H9 (cell line): ENCODE data around the gene CRYZ. TPM values are rescaled to one million over a fixed set of nuclear protein-coding genes. Genes with fewer than 3 reads are reported as not detected.

Source experiments
- DNase-seq: peaks from one replicate; pipeline ENCODE4 v3.0.0-alpha.2; 2017
- H2AFZ ChIP-seq: one replicate; pipeline ENCODE4 v1.6.1; 2013; ENCODE audit warnings: mild to moderate bottlenecking, low read length, control low read depth, moderate library complexity
- H2AK5ac ChIP-seq: 2 replicates; pipeline ENCODE4 v1.6.1; 2013; ENCODE audit warnings: low read length, control low read depth, mixed read lengths; ENCODE audit not compliant: insufficient read length
- H2BK120ac ChIP-seq: one replicate; pipeline ENCODE4 v1.6.1; 2013; ENCODE audit warnings: low read depth, mild to moderate bottlenecking, low read length, control low read depth, inconsistent platforms; ENCODE audit not compliant: poor library complexity, severe bottlenecking
- H2BK12ac ChIP-seq: 2 replicates; pipeline ENCODE4 v1.6.1; 2013; ENCODE audit warnings: low read length, control low read depth, mixed read lengths, low read depth; ENCODE audit not compliant: insufficient read length
- H2BK15ac ChIP-seq: 2 replicates; pipeline ENCODE4 v1.6.1; 2013; ENCODE audit warnings: low read depth, low read length, control low read depth
- H2BK20ac ChIP-seq: one replicate; pipeline ENCODE4 v1.6.1; 2013; ENCODE audit warnings: low read depth, mild to moderate bottlenecking, low read length, control low read depth, inconsistent platforms; ENCODE audit not compliant: poor library complexity, severe bottlenecking
- H2BK5ac ChIP-seq: 2 replicates; pipeline ENCODE4 v1.6.1; 2013; ENCODE audit warnings: low read length, control low read depth, mixed read lengths; ENCODE audit not compliant: insufficient read length
- H3K14ac ChIP-seq: 2 replicates; pipeline ENCODE4 v1.6.1; 2013; ENCODE audit warnings: low read length, control low read depth; ENCODE audit not compliant: insufficient read depth
- H3K18ac ChIP-seq: 2 replicates; pipeline ENCODE4 v1.6.1; 2013; ENCODE audit warnings: low read depth, mild to moderate bottlenecking, mixed read lengths, low read length, control low read depth; ENCODE audit not compliant: insufficient read length
- H3K23ac ChIP-seq: 2 replicates; pipeline ENCODE4 v1.6.1; 2013; ENCODE audit warnings: low read length, control low read depth, mixed read lengths, low read depth; ENCODE audit not compliant: insufficient read length
- H3K23me2 ChIP-seq: 2 replicates; pipeline ENCODE4 v1.6.1; 2013; ENCODE audit warnings: low read depth, mild to moderate bottlenecking, mixed read lengths, low read length, control low read depth; ENCODE audit not compliant: insufficient read length, poor library complexity, severe bottlenecking
- H3K27ac ChIP-seq: 2 replicates; pipeline ENCODE4 v1.5.1; 2013; ENCODE audit warnings: low read length, control low read depth, mixed read lengths, low read depth; ENCODE audit not compliant: insufficient read length
- H3K27me3 ChIP-seq: 2 replicates; pipeline ENCODE4 v1.6.1; 2013; ENCODE audit warnings: low read length, control low read depth, inconsistent platforms; ENCODE audit not compliant: insufficient read depth
- H3K4ac ChIP-seq: 2 replicates; pipeline ENCODE4 v1.6.1; 2013; ENCODE audit warnings: low read depth, mild to moderate bottlenecking, control low read depth, inconsistent platforms, low read length, moderate library complexity
- H3K4me1 ChIP-seq: 2 replicates; pipeline ENCODE4 v1.6.1; 2013; ENCODE audit warnings: low read length, control low read depth, inconsistent platforms; ENCODE audit not compliant: insufficient read depth
- H3K4me2 ChIP-seq: 2 replicates; pipeline ENCODE4 v1.6.1; 2013; ENCODE audit warnings: low read length, control low read depth, mixed read lengths; ENCODE audit not compliant: insufficient read length, insufficient read depth
- H3K56ac ChIP-seq: 2 replicates; pipeline ENCODE4 v1.6.1; 2013; ENCODE audit warnings: low read depth, mild to moderate bottlenecking, mixed read lengths, low read length, control low read depth; ENCODE audit not compliant: insufficient read length
- H3K79me1 ChIP-seq: 2 replicates; pipeline ENCODE4 v1.6.1; 2013; ENCODE audit warnings: low read depth, mild to moderate bottlenecking, moderate library complexity, low read length, control low read depth, inconsistent platforms; ENCODE audit not compliant: insufficient read depth, poor library complexity, severe bottlenecking
- H3K79me2 ChIP-seq: 2 replicates; pipeline ENCODE4 v1.6.1; 2013; ENCODE audit warnings: low read length, control low read depth, inconsistent platforms; ENCODE audit not compliant: insufficient read depth
- H3K9ac ChIP-seq: 2 replicates; pipeline ENCODE4 v1.6.1; 2013; ENCODE audit warnings: low read length, control low read depth, mixed read lengths; ENCODE audit not compliant: insufficient read length; ENCODE audit errors: extremely low read depth
- H3K9me3 ChIP-seq: one replicate; pipeline ENCODE4 v1.6.1; 2013; ENCODE audit warnings: low read depth, low read length, inconsistent platforms; ENCODE audit not compliant: control insufficient read depth
- H3T11ph ChIP-seq: one replicate; pipeline ENCODE4 v1.6.1; 2013; ENCODE audit warnings: mild to moderate bottlenecking, low read length, control low read depth, inconsistent platforms
- H4K20me1 ChIP-seq: one replicate; pipeline ENCODE4 v1.6.1; 2013; ENCODE audit not compliant: control insufficient read depth, insufficient read length, insufficient read depth
- H4K5ac ChIP-seq: 2 replicates; pipeline ENCODE4 v1.6.1; 2013; ENCODE audit warnings: low read depth, mild to moderate bottlenecking, mixed read lengths, low read length, control low read depth; ENCODE audit not compliant: insufficient read length
- H4K8ac ChIP-seq: replicated peaks from 2 replicates; pipeline ENCODE4 v1.6.1; 2013; ENCODE audit warnings: low read length, control low read depth, mixed read lengths, low read depth; ENCODE audit not compliant: insufficient read length
- H4K91ac ChIP-seq: 2 replicates; pipeline ENCODE4 v1.6.1; 2013; ENCODE audit warnings: low read depth, mild to moderate bottlenecking, moderate library complexity, mixed read lengths, low read length, control low read depth; ENCODE audit not compliant: insufficient read length
- H3K27ac Mint-ChIP-seq, 3 experiments: 2 replicates in 2 of 3; 3 replicates in 1 of 3; pipeline ENCODE4 v1.8.0; 2020 to 2021; ENCODE audit warnings: mixed read lengths in 3 of 3, mild to moderate bottlenecking in 1 of 3, moderate library complexity in 1 of 3
- H3K27me3 Mint-ChIP-seq: 2 replicates; pipeline ENCODE4 v1.8.0; 2021; ENCODE audit warnings: low read depth, mild to moderate bottlenecking, moderate library complexity, mixed read lengths
- H3K36me3 Mint-ChIP-seq, 3 experiments: 2 replicates in 2 of 3; 3 replicates in 1 of 3; pipeline ENCODE4 v1.8.0; 2020 to 2021; ENCODE audit warnings: low read depth in 3 of 3, mixed read lengths in 3 of 3; ENCODE audit not compliant: insufficient read depth in 1 of 3
- H3K4me1 Mint-ChIP-seq, 2 experiments: 2 replicates each; pipeline ENCODE4 v1.8.0; 2020; ENCODE audit warnings: mixed read lengths in 2 of 2
- H3K4me3 Mint-ChIP-seq, 2 experiments: 2 replicates in 1 of 2; 3 replicates in 1 of 2; pipeline ENCODE4 v1.8.0; 2020 to 2021; ENCODE audit warnings: mild to moderate bottlenecking in 2 of 2, mixed read lengths in 2 of 2, moderate library complexity in 1 of 2
- H3K9me3 Mint-ChIP-seq, 2 experiments: 2 replicates in 1 of 2; 3 replicates in 1 of 2; pipeline ENCODE4 v1.8.0; 2020; ENCODE audit warnings: mild to moderate bottlenecking in 2 of 2, mixed read lengths in 2 of 2, moderate library complexity in 1 of 2
- WGBS: extraction: QIAGEN DNeasy Blood & Tissue Kit; methylation state at CpG from one replicate; pipeline ENCODE4 v1.1.7; 2013; ENCODE audit warnings: missing lambda C conversion rate, low lambda C conversion rate, mixed read lengths; ENCODE audit not compliant: insufficient read length; ENCODE audit errors: extremely low coverage; 5-methylcytosine and 5-hydroxymethylcytosine counted together
- total RNA-seq: library from RNA; stranded (reverse); gene quantifications from 2 replicates; pipeline ENCODE4 v1.2.1, GENCODE V29; 2021
- TF ChIP-seq, protein P1 (sequence below): fragments of 200-600 bp; sonication (generic); conservative IDR thresholded peaks from 3 replicates; pipeline ENCODE4 v1.8.0; 2021; ENCODE audit warnings: antibody characterized with exemption, mild to moderate bottlenecking

Gene CRYZ
- total RNA-seq, 1 experiment from 2014 or later, result 14.0 TPM

DNA sequence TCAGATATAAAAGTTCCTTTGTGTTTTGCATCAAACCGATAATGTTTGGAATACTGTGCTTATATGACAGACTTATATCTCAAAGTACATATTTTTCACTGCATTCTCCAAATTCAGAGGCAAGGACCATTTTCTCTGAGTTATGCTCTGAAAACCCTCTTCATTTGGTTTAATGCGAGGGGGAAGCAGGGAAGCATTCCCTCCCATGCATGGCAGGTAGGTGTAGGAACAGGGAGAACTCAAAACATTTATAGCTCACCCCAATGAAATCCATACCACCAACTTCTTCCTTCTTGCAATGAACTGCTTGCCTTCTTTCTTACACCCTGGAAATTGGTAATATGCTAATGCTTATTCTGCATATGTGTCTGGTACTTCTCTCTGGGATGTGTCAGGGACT is 48.5 kb downstream of the CRYZ start:
- no CpG with 5 or more reads among the region's 2 CpGs for WGBS

More for the DNA sequence above, 48.5 kb downstream of the CRYZ start:
- H4K8ac ChIP-seq, result no peak overlapping the region
- no peaks in the 10 kb centered on the region for H3K4me1 ChIP-seq
- no peak overlapping the region for H2BK15ac ChIP-seq
- no peaks in the 10 kb centered on the region for H3K27me3 ChIP-seq
- Mint-ChIP-seq H3K27ac (no peak overlapping the region), H3K27me3 (no peaks in the 10 kb centered on the region; the same call in 1 of the 2 replicates), H3K9me3 (no peaks in the 10 kb centered on the region), H3K4me1 (no peaks in the 10 kb centered on the region), H3K4me3 (no peak overlapping the region), H3K36me3 (no peaks in the 10 kb centered on the region)
- H2AK5ac ChIP-seq, result no peak overlapping the region
- H3K23me2 ChIP-seq, result no peaks in the 10 kb centered on the region
- no peak overlapping the region for H3K4ac ChIP-seq
- H3K9me3 ChIP-seq, result no peaks in the 10 kb centered on the region
- H2AFZ ChIP-seq, result no peak overlapping the region
- no peak overlapping the region for H3K27ac ChIP-seq
- H2BK12ac ChIP-seq, result no peak overlapping the region
- no peak overlapping the region for H4K91ac ChIP-seq
- no peak overlapping the region for H3K14ac ChIP-seq
- H2BK5ac ChIP-seq, result no peak overlapping the region
- H3T11ph ChIP-seq, result no peak overlapping the region
- no peak overlapping the region for H2BK20ac ChIP-seq
- H3K23ac ChIP-seq, result no peak overlapping the region
- H3K4me2 ChIP-seq, result no peak overlapping the region
- no peaks in the 10 kb centered on the region for H3K79me2 ChIP-seq
- H4K5ac ChIP-seq, result no peak overlapping the region
- H3K79me1 ChIP-seq, result no peaks in the 10 kb centered on the region
- no peak overlapping the region for H3K56ac ChIP-seq
- no peak overlapping the region for H3K18ac ChIP-seq
- no peaks in the 10 kb centered on the region for H4K20me1 ChIP-seq
- TF ChIP-seq, protein P1, sequence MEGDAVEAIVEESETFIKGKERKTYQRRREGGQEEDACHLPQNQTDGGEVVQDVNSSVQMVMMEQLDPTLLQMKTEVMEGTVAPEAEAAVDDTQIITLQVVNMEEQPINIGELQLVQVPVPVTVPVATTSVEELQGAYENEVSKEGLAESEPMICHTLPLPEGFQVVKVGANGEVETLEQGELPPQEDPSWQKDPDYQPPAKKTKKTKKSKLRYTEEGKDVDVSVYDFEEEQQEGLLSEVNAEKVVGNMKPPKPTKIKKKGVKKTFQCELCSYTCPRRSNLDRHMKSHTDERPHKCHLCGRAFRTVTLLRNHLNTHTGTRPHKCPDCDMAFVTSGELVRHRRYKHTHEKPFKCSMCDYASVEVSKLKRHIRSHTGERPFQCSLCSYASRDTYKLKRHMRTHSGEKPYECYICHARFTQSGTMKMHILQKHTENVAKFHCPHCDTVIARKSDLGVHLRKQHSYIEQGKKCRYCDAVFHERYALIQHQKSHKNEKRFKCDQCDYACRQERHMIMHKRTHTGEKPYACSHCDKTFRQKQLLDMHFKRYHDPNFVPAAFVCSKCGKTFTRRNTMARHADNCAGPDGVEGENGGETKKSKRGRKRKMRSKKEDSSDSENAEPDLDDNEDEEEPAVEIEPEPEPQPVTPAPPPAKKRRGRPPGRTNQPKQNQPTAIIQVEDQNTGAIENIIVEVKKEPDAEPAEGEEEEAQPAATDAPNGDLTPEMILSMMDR, result no peak
- no peak for DNase-seq
- no peak overlapping the region for H2BK120ac ChIP-seq
- no peak overlapping the region for H3K9ac ChIP-seq
